ENCODE measurements around the gene PKP1. TPM values are rescaled to one million over a fixed set of nuclear protein-coding genes. Genes with fewer than 3 reads are reported as not detected.

Gene PKP1
- total RNA-seq, 1 donor from 2014 or later: not detected

GRCh38 chr1:201309416-201309815 lies 26.1 kb downstream of the PKP1 start:
- Mint-ChIP-seq H3K9me3 (no peaks in the 10 kb centered on the region), H3K4me1 (ENCODE audit: low read depth) (no peaks in the 10 kb centered on the region), H3K27ac (no peak overlapping the region), H3K27me3 (ENCODE audit: insufficient read depth) (peaks cover 28% of the 10 kb centered on the region), H3K36me3 (ENCODE audit: low read depth) (no peaks in the 10 kb centered on the region), H3K4me3 (no peak overlapping the region)
- intact Hi-C loops (cut with micrococcal nuclease): no loop called here
- DNase-seq (ENCODE audit: low spot score): no peak

- Mint-ChIP-seq H3K4me3 (no peak overlapping the region), H3K36me3 (ENCODE audit: low read depth) (no peaks in the 10 kb centered on the region), H3K27ac (no peak overlapping the region), H3K27me3 (ENCODE audit: insufficient read depth) (peaks cover 30% of the 10 kb centered on the region), H3K9me3 (no peaks in the 10 kb centered on the region), H3K4me1 (ENCODE audit: low read depth) (no peaks in the 10 kb centered on the region)
- intact Hi-C loops (cut with micrococcal nuclease): no loop called here
- no peak for DNase-seq (ENCODE audit: low spot score)
Observed at GRCh38 chr1:201310251-201310985, 27.1 kb downstream of the PKP1 start.

- H3K27ac Mint-ChIP-seq: no peak overlapping the region
- H3K4me3 Mint-ChIP-seq: no peak overlapping the region
Observed at GRCh38 chr1:201310986-201311355, 27.7 kb downstream of the PKP1 start.

GRCh38 chr1:201311356-201312011 lies 28.2 kb downstream of the PKP1 start:
- Mint-ChIP-seq H3K9me3 (no peaks in the 10 kb centered on the region), H3K27ac (no peak overlapping the region), H3K27me3 (ENCODE audit: insufficient read depth) (peaks cover 30% of the 10 kb centered on the region), H3K4me1 (ENCODE audit: low read depth) (no peaks in the 10 kb centered on the region), H3K4me3 (no peak overlapping the region), H3K36me3 (ENCODE audit: low read depth) (no peaks in the 10 kb centered on the region)
- no peak for DNase-seq (ENCODE audit: low spot score)
- intact Hi-C loops (cut with micrococcal nuclease): no loop called here

More at GRCh38 chr1:201310986-201311355, 27.7 kb downstream of the PKP1 start:
- intact Hi-C loops (cut with micrococcal nuclease): no loop called here
- no peak for DNase-seq (ENCODE audit: low spot score)
- Mint-ChIP-seq H3K9me3 (no peaks in the 10 kb centered on the region), H3K27me3 (ENCODE audit: insufficient read depth) (peaks cover 30% of the 10 kb centered on the region), H3K36me3 (ENCODE audit: low read depth) (no peaks in the 10 kb centered on the region), H3K4me1 (ENCODE audit: low read depth) (no peaks in the 10 kb centered on the region)

GRCh38 chr1:201312298-201312697 lies 29.0 kb downstream of the PKP1 start:
- Mint-ChIP-seq H3K27me3 (ENCODE audit: insufficient read depth) (peaks cover 30% of the 10 kb centered on the region), H3K4me1 (ENCODE audit: low read depth) (no peaks in the 10 kb centered on the region), H3K27ac (no peak overlapping the region), H3K9me3 (no peaks in the 10 kb centered on the region), H3K36me3 (ENCODE audit: low read depth) (no peaks in the 10 kb centered on the region), H3K4me3 (no peak overlapping the region)
- no peak for DNase-seq (ENCODE audit: low spot score)
- intact Hi-C loops (cut with micrococcal nuclease): no loop called here

GRCh38 chr1:201313086-201313485 lies 29.8 kb downstream of the PKP1 start:
- Mint-ChIP-seq H3K27ac (no peak overlapping the region), H3K4me3 (no peak overlapping the region), H3K36me3 (ENCODE audit: low read depth) (no peaks in the 10 kb centered on the region), H3K9me3 (no peaks in the 10 kb centered on the region), H3K27me3 (ENCODE audit: insufficient read depth) (peaks cover 29% of the 10 kb centered on the region), H3K4me1 (ENCODE audit: low read depth) (no peaks in the 10 kb centered on the region)
- intact Hi-C loops (cut with micrococcal nuclease): no loop called here
- no peak for DNase-seq (ENCODE audit: low spot score)

GRCh38 chr1:201316556-201316955 lies 33.2 kb downstream of the PKP1 start:
- H3K27ac Mint-ChIP-seq: no peak overlapping the region
- H3K9me3 Mint-ChIP-seq: no peaks in the 10 kb centered on the region

GRCh38 chr1:201317551-201317950 lies 34.2 kb downstream of the PKP1 start:
- Mint-ChIP-seq H3K27me3 (ENCODE audit: insufficient read depth) (peaks cover 7% of the 10 kb centered on the region), H3K9me3 (no peaks in the 10 kb centered on the region), H3K4me1 (ENCODE audit: low read depth) (no peaks in the 10 kb centered on the region), H3K4me3 (no peak overlapping the region), H3K36me3 (ENCODE audit: low read depth) (no peaks in the 10 kb centered on the region), H3K27ac (no peak overlapping the region)
- DNase-seq (ENCODE audit: low spot score): no peak
- intact Hi-C loops (cut with micrococcal nuclease): no loop called here

More at GRCh38 chr1:201316556-201316955, 33.2 kb downstream of the PKP1 start:
- peaks cover 7% of the 10 kb centered on the region for H3K27me3 Mint-ChIP-seq (ENCODE audit: insufficient read depth)
- no peaks in the 10 kb centered on the region for H3K4me1 Mint-ChIP-seq (ENCODE audit: low read depth)
- H3K36me3 Mint-ChIP-seq (ENCODE audit: low read depth): no peaks in the 10 kb centered on the region
- no peak overlapping the region for H3K4me3 Mint-ChIP-seq
- intact Hi-C loops (cut with micrococcal nuclease): no loop called here
- no peak for DNase-seq (ENCODE audit: low spot score)

GRCh38 chr1:201318504-201319340 lies 35.4 kb downstream of the PKP1 start:
- H3K4me3 Mint-ChIP-seq: no peak overlapping the region
- H3K4me1 Mint-ChIP-seq (ENCODE audit: low read depth): no peaks in the 10 kb centered on the region
- no peaks in the 10 kb centered on the region for H3K9me3 Mint-ChIP-seq
- intact Hi-C loops (cut with micrococcal nuclease): no loop called here
- H3K27ac Mint-ChIP-seq: no peak overlapping the region
- H3K36me3 Mint-ChIP-seq (ENCODE audit: low read depth): no peaks in the 10 kb centered on the region
- DNase-seq (ENCODE audit: low spot score): no peak
- H3K27me3 Mint-ChIP-seq (ENCODE audit: insufficient read depth): peaks cover 6% of the 10 kb centered on the region

- H3K27ac Mint-ChIP-seq: no peak overlapping the region
- no peaks in the 10 kb centered on the region for H3K36me3 Mint-ChIP-seq (ENCODE audit: low read depth)
- no peaks in the 10 kb centered on the region for H3K4me1 Mint-ChIP-seq (ENCODE audit: low read depth)
- intact Hi-C loops (cut with micrococcal nuclease): no loop called here
- no peak overlapping the region for H3K4me3 Mint-ChIP-seq
- H3K9me3 Mint-ChIP-seq: no peaks in the 10 kb centered on the region
- DNase-seq (ENCODE audit: low spot score): no peak
- H3K27me3 Mint-ChIP-seq (ENCODE audit: insufficient read depth): peaks cover 6% of the 10 kb centered on the region
Observed at GRCh38 chr1:201319631-201320030, 36.3 kb downstream of the PKP1 start.

GRCh38 chr1:201320168-201320788 lies 37.0 kb downstream of the PKP1 start:
- no peak for DNase-seq (ENCODE audit: low spot score)
- Mint-ChIP-seq H3K36me3 (ENCODE audit: low read depth) (no peaks in the 10 kb centered on the region), H3K4me3 (no peak overlapping the region), H3K4me1 (ENCODE audit: low read depth) (no peaks in the 10 kb centered on the region), H3K27ac (no peak overlapping the region), H3K27me3 (ENCODE audit: insufficient read depth) (peaks cover 4% of the 10 kb centered on the region), H3K9me3 (no peaks in the 10 kb centered on the region)
- intact Hi-C loops (cut with micrococcal nuclease): no loop called here

GRCh38 chr1:201321826-201322390 lies 38.6 kb downstream of the PKP1 start:
- Mint-ChIP-seq H3K27me3 (ENCODE audit: insufficient read depth) (peaks cover 4% of the 10 kb centered on the region), H3K27ac (no peak overlapping the region), H3K36me3 (ENCODE audit: low read depth) (no peaks in the 10 kb centered on the region), H3K4me1 (ENCODE audit: low read depth) (no peaks in the 10 kb centered on the region), H3K4me3 (no peak overlapping the region), H3K9me3 (no peaks in the 10 kb centered on the region)
- DNase-seq (ENCODE audit: low spot score): no peak
- intact Hi-C loops (cut with micrococcal nuclease): no loop called here
